ENCODE results near the gene GJD3. TPM values are rescaled to one million over a fixed set of nuclear protein-coding genes. Genes with fewer than 3 reads are reported as not detected.

Gene GJD3
- total RNA-seq, 1 donor from 2014 or later: 0.82 TPM

DNA sequence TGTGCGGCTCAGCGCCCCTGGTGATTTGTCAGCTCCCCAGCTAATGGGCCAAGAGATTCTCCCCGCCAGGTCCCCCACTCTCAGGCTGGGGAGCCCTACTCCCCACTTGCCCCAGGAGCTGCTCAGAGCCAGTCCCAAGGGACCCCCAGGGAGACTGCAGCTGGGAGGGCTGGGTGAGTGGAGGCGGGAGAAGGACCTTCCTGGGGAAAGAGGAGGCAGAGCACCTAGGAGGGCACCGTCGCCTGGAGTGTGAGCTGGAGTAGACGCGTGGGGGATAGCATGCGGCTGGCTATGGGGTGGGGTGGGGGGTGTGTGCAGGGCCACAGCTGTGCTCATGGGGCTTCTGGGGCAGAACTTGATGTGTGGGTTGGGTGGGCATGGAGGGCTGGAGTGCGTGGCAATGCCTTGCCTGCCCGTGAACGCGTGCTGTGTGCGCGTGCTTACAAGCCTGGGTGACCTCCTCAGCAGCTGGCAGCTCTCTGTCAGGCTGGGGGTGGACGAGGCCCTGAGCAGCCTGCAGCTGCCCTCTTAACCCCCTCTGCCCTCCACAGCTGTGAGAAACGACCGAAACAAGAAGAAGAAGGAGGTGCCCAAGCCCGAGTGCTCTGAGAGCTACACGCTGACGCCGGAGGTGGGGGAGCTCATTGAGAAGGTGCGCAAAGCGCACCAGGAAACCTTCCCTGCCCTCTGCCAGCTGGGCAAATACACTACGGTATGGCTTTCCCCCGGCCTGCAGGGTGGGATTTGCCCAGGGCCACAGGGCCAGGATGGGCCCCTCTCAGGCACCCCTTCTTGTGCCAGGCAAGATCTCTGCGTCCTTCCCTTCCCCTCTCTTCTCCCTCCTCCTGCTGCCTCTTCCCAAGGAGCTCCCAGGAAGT, 12.9 kb downstream of the GJD3 start:
- DNase-seq: peak; percentile 85

DNA sequence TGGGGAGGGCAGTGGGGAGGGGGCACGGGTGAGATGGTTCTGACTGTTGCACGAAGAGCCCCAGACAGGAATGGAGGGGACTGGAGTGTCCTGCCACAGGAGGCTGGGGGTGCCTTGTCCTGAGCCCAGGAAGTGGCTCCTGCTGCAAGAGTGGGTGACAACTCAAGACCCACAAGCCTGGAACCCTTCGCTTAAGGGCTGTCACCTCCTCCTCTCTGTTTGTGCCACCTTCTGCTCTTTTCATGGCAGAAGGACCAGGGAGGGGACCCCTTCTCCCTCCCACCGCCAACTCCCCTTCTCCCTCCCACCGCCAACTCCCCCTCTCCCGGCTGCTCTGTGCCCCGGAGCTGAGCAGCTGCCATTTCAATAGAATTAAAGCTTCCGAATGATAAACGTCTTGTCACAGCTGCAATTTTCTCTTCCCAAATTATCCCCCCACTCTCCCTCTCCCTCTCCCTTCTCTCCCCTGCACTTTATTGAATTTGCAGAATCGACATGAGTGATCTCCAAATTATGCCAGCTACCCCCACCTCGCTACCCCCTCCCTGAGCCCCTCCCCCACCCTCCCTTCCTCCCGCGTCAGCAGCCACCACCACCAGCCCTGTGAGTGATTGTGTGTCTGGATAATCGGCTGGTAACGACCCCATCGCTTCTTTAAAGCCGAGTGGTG, 13.7 kb downstream of the GJD3 start:
- DNase-seq: peak; percentile 92

DNA sequence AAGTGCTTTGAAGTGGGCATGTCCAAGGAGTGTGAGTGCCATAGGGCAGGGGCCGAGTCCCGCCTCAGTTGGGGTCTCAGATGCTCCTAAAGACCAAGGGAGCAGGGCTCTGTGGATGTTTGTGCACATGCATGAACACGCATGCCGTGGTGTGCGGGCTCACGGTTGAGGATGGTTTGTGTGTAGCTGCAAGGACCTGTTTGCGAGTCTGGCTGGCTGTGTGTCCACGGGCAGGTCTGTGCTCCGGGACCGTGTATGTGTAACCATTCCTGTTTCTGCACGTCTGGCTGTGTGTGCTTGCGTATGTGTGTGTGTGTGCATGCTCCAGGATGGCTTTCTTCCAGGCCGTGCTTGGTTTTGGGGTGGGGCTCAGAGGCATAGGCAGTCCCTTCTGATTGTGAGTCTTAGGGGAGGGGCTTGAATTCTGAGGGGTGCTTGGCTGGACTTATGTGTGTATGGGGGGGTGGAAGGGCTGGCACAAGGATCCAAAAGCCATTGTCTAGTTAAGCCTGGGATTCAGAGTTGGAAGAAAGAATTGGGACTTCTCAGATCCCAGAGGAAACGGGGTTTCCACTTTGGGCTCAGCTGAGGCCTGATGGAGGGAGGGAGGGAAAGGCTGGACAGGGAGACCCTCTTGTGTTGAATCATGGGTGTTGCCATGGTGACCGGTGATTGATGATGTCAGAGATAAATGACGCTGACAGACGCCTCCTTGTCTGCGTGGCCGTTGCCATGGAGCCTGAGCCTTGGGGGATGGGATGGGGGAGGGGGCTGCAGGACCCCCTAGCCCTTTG, 14.4 kb downstream of the GJD3 start:
- peak; percentile 93 for DNase-seq

GRCh38 chr17:40349477-40349894, 15.1 kb downstream of the GJD3 start:
- peak; percentile 31 for DNase-seq

GRCh38 chr17:40348562-40349476, 15.7 kb downstream of the GJD3 start:
- peak; percentile 82 for DNase-seq

- DNase-seq: no peak
Measured at GRCh38 chr17:40348136-40348504, 16.4 kb downstream of the GJD3 start.

DNA sequence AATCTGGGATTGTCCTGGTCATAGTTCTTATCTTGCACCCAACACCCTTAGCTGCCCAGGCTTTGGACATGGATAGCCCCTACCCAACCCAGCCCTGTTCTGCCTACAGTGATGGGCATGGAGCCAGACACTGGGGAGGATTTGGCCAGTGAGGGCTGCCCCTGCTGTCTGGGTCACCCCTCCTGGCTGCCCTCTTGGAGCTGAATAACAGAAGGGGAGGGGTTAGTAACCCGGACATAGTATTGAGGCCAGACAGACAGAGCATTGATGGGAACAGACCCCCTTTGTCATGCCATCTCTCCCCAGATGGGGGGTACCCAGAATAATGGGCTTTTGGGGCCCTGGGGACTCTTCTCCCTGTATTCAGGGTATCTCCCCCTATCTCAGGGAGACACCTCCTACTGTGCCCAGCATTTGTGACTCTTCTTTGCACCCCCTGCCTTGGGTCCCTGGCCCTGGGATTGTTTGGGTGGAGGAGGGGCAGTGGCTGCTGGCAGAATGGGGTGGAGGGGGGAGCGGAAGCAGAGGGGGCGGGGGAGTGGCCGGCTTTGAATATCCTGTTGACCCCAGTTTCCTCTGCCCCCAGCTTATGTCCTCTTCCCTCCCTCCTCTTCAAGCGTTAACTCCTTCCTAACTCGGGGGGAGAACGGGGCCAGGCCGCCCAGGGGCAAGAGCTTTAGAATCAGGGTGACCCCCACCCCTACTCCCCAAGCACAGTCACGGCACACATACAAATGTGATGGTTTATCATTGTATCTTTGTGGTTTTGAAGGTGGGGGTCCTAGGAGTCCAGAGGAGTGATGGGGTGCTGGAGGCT, 17.0 kb downstream of the GJD3 start:
- no peak for DNase-seq

DNA sequence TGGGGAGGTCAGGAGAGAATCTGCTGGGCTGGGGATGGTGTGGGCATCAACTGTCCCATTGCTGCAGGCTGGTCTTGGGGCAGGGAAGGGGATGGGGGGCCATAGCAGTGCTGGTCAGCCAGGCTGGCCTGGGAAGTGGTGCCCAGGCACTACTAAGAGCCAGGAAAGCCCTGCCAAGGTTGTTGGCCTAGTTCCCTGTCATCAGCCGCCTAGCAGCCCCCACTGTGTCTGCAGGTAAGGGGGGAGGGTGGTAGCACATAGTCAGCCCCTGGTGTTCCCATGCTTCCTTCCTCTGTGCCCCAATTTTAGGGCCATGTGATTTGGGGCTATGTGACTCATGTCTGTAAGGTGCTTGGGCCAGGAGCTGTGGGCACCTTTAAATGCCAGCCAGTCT, 17.8 kb downstream of the GJD3 start:
- DNase-seq: no peak

GRCh38 chr17:40345994-40346764, 18.4 kb downstream of the GJD3 start:
- peak; percentile 91 for DNase-seq

DNA sequence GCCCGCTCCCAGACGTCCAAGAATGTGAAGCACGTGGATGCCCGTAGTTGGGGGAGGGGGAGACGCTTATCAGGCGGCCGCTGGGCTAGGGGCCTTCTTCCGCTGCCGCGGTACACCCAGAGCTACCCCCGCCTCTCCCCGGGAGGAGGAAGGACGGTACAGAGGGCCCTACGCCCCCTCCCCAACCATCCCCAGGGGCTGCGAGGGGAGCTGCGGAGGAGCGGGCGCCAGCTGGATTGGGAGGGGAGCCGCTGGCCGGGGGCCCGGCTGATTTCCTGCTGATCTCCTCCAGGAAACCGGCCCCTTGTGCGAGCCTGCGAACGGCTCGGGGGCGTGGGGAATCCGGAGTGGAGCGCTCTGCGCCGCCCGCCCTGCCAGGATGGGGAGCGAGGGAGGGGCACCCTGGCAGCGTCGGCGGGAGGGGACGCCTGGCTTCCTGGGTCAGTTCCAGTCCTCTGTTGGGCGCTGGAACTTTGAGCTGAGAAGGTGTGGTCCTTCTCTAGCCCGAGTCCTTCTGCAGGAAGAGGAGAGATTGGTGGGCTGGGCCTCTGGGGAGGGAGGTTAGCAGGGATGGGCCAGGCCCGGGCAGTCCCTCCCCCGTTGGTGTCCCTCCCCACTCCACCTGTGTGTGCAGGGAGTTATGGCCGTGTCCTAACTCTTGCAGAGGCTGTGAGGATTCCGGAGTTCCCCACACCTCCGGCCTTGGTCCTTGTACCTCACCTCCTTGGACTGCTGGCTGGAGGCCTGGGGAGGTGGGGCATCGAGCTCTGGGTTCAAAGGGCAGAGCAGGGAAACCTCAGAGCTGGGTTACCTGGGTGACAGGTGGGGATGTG, 19.2 kb downstream of the GJD3 start:
- DNase-seq: peak; percentile 88

- DNase-seq: peak; percentile 41
Measured at GRCh38 chr17:40344421-40345160, 19.9 kb downstream of the GJD3 start.

GRCh38 chr17:40343219-40344119, 21.1 kb downstream of the GJD3 start:
- DNase-seq: peak; percentile 70

GRCh38 chr17:40342504-40343218, 21.9 kb downstream of the GJD3 start:
- DNase-seq: no peak

- DNase-seq: peak; percentile 93
Measured at GRCh38 chr17:40341808-40342503, 22.6 kb downstream of the GJD3 start.

GRCh38 chr17:40340880-40341807, 23.4 kb downstream of the GJD3 start:
- DNase-seq: peak; percentile 85

All from tongue (tissue), 2 donors.